Tibial nerve (tissue), 4 donors: ENCODE data around the gene DBX1. TPM values are rescaled to one million over a fixed set of nuclear protein-coding genes. Genes with fewer than 3 reads are reported as not detected.
"Not testable (repeated sequence)": the region's sequence is repeated elsewhere in the genome, so short reads cannot be mapped to it uniquely, and the experiment has no call there.

Experiments used
- DNase-seq, 2 donors: peaks; one replicate each; pipeline ENCODE4 v3.0.0-alpha.2; 2019; ENCODE audit warnings: low spot score in 2 of 2
- H3K27ac ChIP-seq, 4 donors: fragments of 200-600 bp; sonication (generic) in 3 of 4; one replicate each; pipeline ENCODE4 v1.5.1; 2017 to 2019; ENCODE audit warnings: mild to moderate bottlenecking in 1 of 4
- H3K27me3 ChIP-seq, 2 donors: fragments of 200-600 bp; sonication (generic) in 1 of 2; one replicate each; pipeline versions ENCODE4 v1.5.1 to v1.6.0; 2017 to 2019
- H3K36me3 ChIP-seq, 3 donors: fragments of 200-600 bp; sonication (generic); one replicate each; pipeline ENCODE4 v1.5.1; 2018 to 2019
- H3K4me1 ChIP-seq, 4 donors: fragments of 200-600 bp; sonication (generic) in 3 of 4; one replicate each; pipeline ENCODE4 v1.5.1; 2017 to 2019
- H3K4me3 ChIP-seq, 4 donors: fragments of 200-600 bp; sonication (generic) in 3 of 4; one replicate each; pipeline ENCODE4 v1.5.1; 2017 to 2019; ENCODE audit warnings: mild to moderate bottlenecking in 1 of 4, moderate library complexity in 1 of 4
- H3K9me3 ChIP-seq, 4 donors: fragments of 200-600 bp; sonication (generic) in 3 of 4; one replicate each; pipeline ENCODE4 v1.5.1; 2017 to 2019
- EP300 ChIP-seq, 2 donors: sonication (generic); formaldehyde crosslinking; IDR thresholded peaks; one replicate each; pipeline ENCODE4 v1.6.1; 2017; ENCODE audit warnings: antibody characterized with exemption in 2 of 2, mild to moderate bottlenecking in 1 of 2
- POLR2A ChIP-seq, 2 donors: fragments of 450-650 bp; IDR thresholded peaks; one replicate each; pipeline ENCODE4 v1.6.1; 2017; ENCODE audit warnings: antibody characterized with exemption in 2 of 2, mild to moderate bottlenecking in 2 of 2, moderate library complexity in 2 of 2
- WGBS, 2 donors: methylation state at CpG; one replicate each; pipeline ENCODE4 v1.1.5; 2018; 5-methylcytosine and 5-hydroxymethylcytosine counted together
- total RNA-seq, 4 donors: library from RNA; depleted of rRNA; stranded (reverse); fragments of >200 nt; gene quantifications; one replicate each; pipeline ENCODE4 v1.1.0, GENCODE V29; 2016
- TF ChIP-seq, protein P1 (sequence below), 5 experiments: fragments of 200-600 bp in 3 of 5; fragments of 450-650 bp in 2 of 5; sonication (generic) in 3 of 5; IDR thresholded peaks; one replicate each; pipeline ENCODE4 v1.5.1; 2016 to 2019; ENCODE audit warnings: antibody characterized with exemption in 5 of 5, mild to moderate bottlenecking in 3 of 5, moderate library complexity in 2 of 5

The DBX1 gene
- total RNA-seq, 4 donors from 2014 or later, result not detected

- no peak overlapping the region for H3K4me3 ChIP-seq
- peaks cover 0 to 35% of the 10 kb centered on the region in 2 donors for H3K27me3 ChIP-seq
- DNase-seq, result no peak
- H3K36me3 ChIP-seq, result no peaks in the 10 kb centered on the region
- no peak for TF ChIP-seq POLR2A (IDR thresholded peaks at IDR 0.05)
- TF ChIP-seq, protein P1, sequence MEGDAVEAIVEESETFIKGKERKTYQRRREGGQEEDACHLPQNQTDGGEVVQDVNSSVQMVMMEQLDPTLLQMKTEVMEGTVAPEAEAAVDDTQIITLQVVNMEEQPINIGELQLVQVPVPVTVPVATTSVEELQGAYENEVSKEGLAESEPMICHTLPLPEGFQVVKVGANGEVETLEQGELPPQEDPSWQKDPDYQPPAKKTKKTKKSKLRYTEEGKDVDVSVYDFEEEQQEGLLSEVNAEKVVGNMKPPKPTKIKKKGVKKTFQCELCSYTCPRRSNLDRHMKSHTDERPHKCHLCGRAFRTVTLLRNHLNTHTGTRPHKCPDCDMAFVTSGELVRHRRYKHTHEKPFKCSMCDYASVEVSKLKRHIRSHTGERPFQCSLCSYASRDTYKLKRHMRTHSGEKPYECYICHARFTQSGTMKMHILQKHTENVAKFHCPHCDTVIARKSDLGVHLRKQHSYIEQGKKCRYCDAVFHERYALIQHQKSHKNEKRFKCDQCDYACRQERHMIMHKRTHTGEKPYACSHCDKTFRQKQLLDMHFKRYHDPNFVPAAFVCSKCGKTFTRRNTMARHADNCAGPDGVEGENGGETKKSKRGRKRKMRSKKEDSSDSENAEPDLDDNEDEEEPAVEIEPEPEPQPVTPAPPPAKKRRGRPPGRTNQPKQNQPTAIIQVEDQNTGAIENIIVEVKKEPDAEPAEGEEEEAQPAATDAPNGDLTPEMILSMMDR (IDR thresholded peaks at IDR 0.05), result no peak
- TF ChIP-seq EP300 (IDR thresholded peaks at IDR 0.05), result no peak
- H3K4me1 ChIP-seq, result peaks cover 0 to 3% (median 0%) of the 10 kb centered on the region in 4 donors
- no peaks in the 10 kb centered on the region for H3K9me3 ChIP-seq
- H3K27ac ChIP-seq, result no peak overlapping the region
These were observed 44.4 kb upstream of the DBX1 start for GRCh38 chr11:20204681-20205080.

GRCh38 chr11:20203831-20204230, 43.6 kb upstream of the DBX1 start:
- H3K4me1 ChIP-seq, result peaks cover 0 to 3% (median 0%) of the 10 kb centered on the region in 4 donors
- H3K36me3 ChIP-seq, result no peaks in the 10 kb centered on the region
- H3K4me3 ChIP-seq, result no peak overlapping the region
- no peaks in the 10 kb centered on the region for H3K9me3 ChIP-seq
- TF ChIP-seq, protein P1 (IDR thresholded peaks at IDR 0.05), result no peak
- TF ChIP-seq POLR2A (IDR thresholded peaks at IDR 0.05), result no peak
- no peak for TF ChIP-seq EP300 (IDR thresholded peaks at IDR 0.05)
- no peak for DNase-seq
- H3K27ac ChIP-seq, result no peak overlapping the region
- peaks cover 0 to 30% of the 10 kb centered on the region in 2 donors for H3K27me3 ChIP-seq

DNA sequence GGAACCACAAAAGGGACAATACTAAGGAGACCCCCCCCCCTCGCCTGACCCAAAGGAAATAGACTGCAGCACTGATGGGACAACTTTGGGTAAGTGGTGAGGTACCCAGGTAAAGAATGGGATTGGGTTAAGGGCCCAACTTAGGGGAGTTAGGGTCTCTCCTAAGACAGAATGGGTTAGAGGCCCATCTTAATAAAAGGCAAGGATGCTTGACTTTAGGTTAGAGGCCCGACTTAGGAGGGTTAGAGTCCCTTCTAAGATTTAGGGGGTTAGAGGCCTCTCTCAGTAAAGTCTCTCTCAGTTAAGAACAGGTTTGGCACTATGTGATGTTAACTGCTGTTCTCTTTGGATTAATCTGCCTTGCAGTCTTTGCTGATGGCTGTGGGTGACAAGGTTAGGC, 41.0 kb upstream of the DBX1 start:
- WGBS, 2 donors, result 43 to 48% methylated on average over 2 of the region's 2 CpGs
- DNase-seq, result no peak

GRCh38 chr11:20200331-20200955, 40.2 kb upstream of the DBX1 start:
- H3K4me1 ChIP-seq, H3K27ac ChIP-seq, H3K36me3 ChIP-seq, H3K27me3 ChIP-seq, H3K9me3 ChIP-seq, DNase-seq, H3K4me3 ChIP-seq: not testable (repeated sequence)
- WGBS, 2 donors, result 26 to 34% methylated on average over 5 of the region's 5 CpGs

More for the DNA sequence above, 41.0 kb upstream of the DBX1 start:
- Histone ChIP-seq H3K36me3 (no peaks in the 10 kb centered on the region), H3K27ac (no peak overlapping the region), H3K9me3 (no peaks in the 10 kb centered on the region), H3K27me3 (peaks cover 0 to 6% of the 10 kb centered on the region in 2 donors), H3K4me3 (no peak overlapping the region), H3K4me1 (no peaks in the 10 kb centered on the region)
- TF ChIP-seq EP300 (IDR thresholded peaks at IDR 0.05) (no peak), POLR2A (IDR thresholded peaks at IDR 0.05) (no peak)
- TF ChIP-seq, protein P1 (IDR thresholded peaks at IDR 0.05), result no peak

DNA sequence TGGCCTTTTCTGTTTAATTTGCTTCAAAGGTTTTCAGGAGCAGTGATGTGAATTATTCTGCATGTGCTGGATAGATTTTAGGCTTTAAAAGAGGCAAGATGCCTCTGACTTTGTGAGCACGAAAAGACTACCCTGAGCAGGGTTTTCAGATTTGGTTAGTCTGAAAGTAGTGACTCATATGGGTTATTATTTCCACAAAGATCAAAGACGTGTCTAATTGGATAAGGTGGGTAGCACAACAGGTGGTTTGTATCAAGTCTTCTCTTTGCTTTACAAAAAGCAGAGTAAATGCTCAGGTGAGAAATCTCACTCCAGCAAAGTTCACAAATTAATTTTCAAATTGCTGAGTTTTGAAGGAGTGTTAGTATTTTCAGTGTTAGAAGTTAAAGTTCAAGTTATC, 37.6 kb upstream of the DBX1 start:
- no peak overlapping the region for H3K4me3 ChIP-seq
- H3K27me3 ChIP-seq, result no peaks in the 10 kb centered on the region
- H3K4me1 ChIP-seq, result no peaks in the 10 kb centered on the region
- no peak overlapping the region for H3K27ac ChIP-seq
- WGBS, 2 donors, result 41 to 43% methylated on average over 2 of the region's 2 CpGs
- DNase-seq, result no peak
- no peak for TF ChIP-seq POLR2A (IDR thresholded peaks at IDR 0.05)
- TF ChIP-seq, protein P1 (IDR thresholded peaks at IDR 0.05), result no peak
- no peak for TF ChIP-seq EP300 (IDR thresholded peaks at IDR 0.05)
- no peaks in the 10 kb centered on the region for H3K36me3 ChIP-seq
- H3K9me3 ChIP-seq, result no peaks in the 10 kb centered on the region

DNA sequence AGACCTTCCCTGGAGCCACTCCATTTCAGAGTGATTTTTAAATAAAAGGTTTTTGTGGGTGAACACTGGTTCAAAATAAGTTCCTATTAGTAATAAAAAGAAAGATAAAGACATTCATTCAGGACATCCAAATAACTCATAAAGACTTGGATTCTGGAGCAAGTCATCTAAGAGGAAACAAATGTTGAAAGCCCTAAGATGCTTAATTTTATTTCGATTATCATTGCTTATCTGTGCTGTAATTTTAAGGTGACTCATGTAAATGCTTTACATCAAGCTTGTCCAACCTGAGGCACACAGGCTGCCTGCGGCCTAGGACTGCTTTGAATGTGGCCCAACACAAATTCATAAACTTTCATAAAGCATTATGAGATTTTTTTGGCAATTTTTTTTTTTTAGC, 34.2 kb upstream of the DBX1 start:
- Histone ChIP-seq H3K9me3 (no peaks in the 10 kb centered on the region), H3K27ac (no peak overlapping the region), H3K4me3 (no peak overlapping the region), H3K36me3 (no peaks in the 10 kb centered on the region), H3K27me3 (no peaks in the 10 kb centered on the region), H3K4me1 (no peaks in the 10 kb centered on the region)
- TF ChIP-seq, protein P1 (IDR thresholded peaks at IDR 0.05), result no peak
- no peak for TF ChIP-seq POLR2A (IDR thresholded peaks at IDR 0.05)
- TF ChIP-seq EP300 (IDR thresholded peaks at IDR 0.05), result no peak
- no peak for DNase-seq
- 77 to 79% methylated on average over 2 of the region's 2 CpGs for WGBS, 2 donors
